Right lobe of liver (tissue), 6 donors: ENCODE measurements around the gene ABCD4. TPM values are rescaled to one million over a fixed set of nuclear protein-coding genes. Genes with fewer than 3 reads are reported as not detected.

ENCODE experiments used
- ATAC-seq, 4 donors: fragments of 200-7000 bp; cut with Tn5 transposase; one replicate each; pipeline ENCODE4 v1.9.1; 2020; ENCODE audit warnings: mild to moderate bottlenecking in 4 of 4, moderate library complexity in 4 of 4
- DNase-seq, 3 donors: peaks; one replicate each; pipeline ENCODE4 v3.0.0-alpha.2; 2020
- H3K27ac ChIP-seq, 3 donors: fragments of 200-600 bp; one replicate each; pipeline ENCODE4 v1.8.0; 2022
- H3K27me3 ChIP-seq, 2 donors: fragments of 200-600 bp; one replicate each; pipeline ENCODE4 v1.8.0; 2022
- H3K36me3 ChIP-seq, 4 donors: fragments of 200-600 bp; sonication (generic) in 1 of 4; one replicate each; pipeline versions ENCODE4 v1.5.1 to v1.8.0; 2017 to 2022; ENCODE audit warnings: control low read depth in 1 of 4
- H3K4me1 ChIP-seq, 4 donors: fragments of 200-600 bp; sonication (generic) in 1 of 4; one replicate each; pipeline versions ENCODE4 v1.5.1 to v1.8.0; 2017 to 2022; ENCODE audit warnings: control low read depth in 1 of 4
- H3K4me3 ChIP-seq, 3 donors: fragments of 200-600 bp; one replicate each; pipeline ENCODE4 v1.8.0; 2022
- H3K9me3 ChIP-seq, 4 donors: fragments of 200-600 bp; sonication (generic) in 1 of 4; one replicate each; pipeline versions ENCODE4 v1.5.1 to v1.8.0; 2017 to 2022; ENCODE audit warnings: control low read depth in 1 of 4
- POLR2A ChIP-seq: fragments of 450-650 bp; IDR thresholded peaks from one replicate; pipeline ENCODE4 v1.6.1; 2017; ENCODE audit warnings: antibody characterized with exemption, mild to moderate bottlenecking
- WGBS: methylation state at CpG from one replicate; pipeline ENCODE4 v1.1.6; 2018; ENCODE audit warnings: low coverage, low lambda C conversion rate; ENCODE audit not compliant: insufficient coverage; ENCODE audit errors: missing lambda C conversion rate; 5-methylcytosine and 5-hydroxymethylcytosine counted together
- intact Hi-C, 2 donors: fragments of 100-400 bp; cut with DNase I; formaldehyde crosslinking; loops; one replicate each; pipeline versions ENCODE4 v1.11.2 to v1.14.1; 2022
- total RNA-seq, 6 experiments: library from RNA; depleted of rRNA in 2 of 6; stranded (reverse); fragments of >200 nt in 2 of 6; fragmentation: NEBNext Ultra II Directional in 3 of 6; extraction: Animal tissue kit (Norgen Biotek cat#: 25700) in 3 of 6; gene quantifications; one replicate each; pipeline versions ENCODE4 v1.1.0 to v1.2.4, GENCODE V29; 2016 to 2023
- TF ChIP-seq, protein P1 (sequence below), 4 donors: fragments of 200-600 bp in 3 of 4; fragments of 450-650 bp in 1 of 4; IDR thresholded peaks; one replicate each; pipeline versions ENCODE4 v1.5.1 to v1.8.0; 2016 to 2022; ENCODE audit warnings: antibody characterized with exemption in 4 of 4, mild to moderate bottlenecking in 2 of 4
- donor health status: DM: no; HTN: yes; CAD: no.
- donor health status: DM: no; HTN: no; CAD: no.
- donor health status: DM: no; HTN: no; CAD: no.
- donor health status: DM: no; HTN: yes; CAD: no.
- donor health status: DM: no; HTN: yes; CAD: no.

Gene ABCD4
- total RNA-seq, 6 experiments from 2014 or later: 20.3 to 39.3 (median 32.2) TPM

- Histone ChIP-seq H3K9me3 (no peaks in the 10 kb centered on the region), H3K4me3 (no peak overlapping the region), H3K36me3 (no peaks in the 10 kb centered on the region), H3K27me3 (no peaks in the 10 kb centered on the region), H3K27ac (no peak overlapping the region), H3K4me1 (no peaks in the 10 kb centered on the region)
- ATAC-seq (peak in 1 of 4 donors; percentile 16), DNase-seq (no peak)
- intact Hi-C loops: no loop called here
- no peak for TF ChIP-seq POLR2A
- TF ChIP-seq, protein P1, sequence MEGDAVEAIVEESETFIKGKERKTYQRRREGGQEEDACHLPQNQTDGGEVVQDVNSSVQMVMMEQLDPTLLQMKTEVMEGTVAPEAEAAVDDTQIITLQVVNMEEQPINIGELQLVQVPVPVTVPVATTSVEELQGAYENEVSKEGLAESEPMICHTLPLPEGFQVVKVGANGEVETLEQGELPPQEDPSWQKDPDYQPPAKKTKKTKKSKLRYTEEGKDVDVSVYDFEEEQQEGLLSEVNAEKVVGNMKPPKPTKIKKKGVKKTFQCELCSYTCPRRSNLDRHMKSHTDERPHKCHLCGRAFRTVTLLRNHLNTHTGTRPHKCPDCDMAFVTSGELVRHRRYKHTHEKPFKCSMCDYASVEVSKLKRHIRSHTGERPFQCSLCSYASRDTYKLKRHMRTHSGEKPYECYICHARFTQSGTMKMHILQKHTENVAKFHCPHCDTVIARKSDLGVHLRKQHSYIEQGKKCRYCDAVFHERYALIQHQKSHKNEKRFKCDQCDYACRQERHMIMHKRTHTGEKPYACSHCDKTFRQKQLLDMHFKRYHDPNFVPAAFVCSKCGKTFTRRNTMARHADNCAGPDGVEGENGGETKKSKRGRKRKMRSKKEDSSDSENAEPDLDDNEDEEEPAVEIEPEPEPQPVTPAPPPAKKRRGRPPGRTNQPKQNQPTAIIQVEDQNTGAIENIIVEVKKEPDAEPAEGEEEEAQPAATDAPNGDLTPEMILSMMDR (IDR thresholded peaks at IDR 0.05): no peak
- WGBS: 46% methylated on average over 11 of the region's 17 CpGs
Measured at GRCh38 chr14:74348735-74349463, 46.2 kb upstream of the ABCD4 start.

- DNase-seq: no peak
Measured at GRCh38 chr14:74348241-74348734, 45.6 kb upstream of the ABCD4 start, which contains the start of gene VRTN. Gene VRTN (plus strand): TSS chr14:74348471. CDS start chr14:74356784, 8,313 bp downstream.

DNA sequence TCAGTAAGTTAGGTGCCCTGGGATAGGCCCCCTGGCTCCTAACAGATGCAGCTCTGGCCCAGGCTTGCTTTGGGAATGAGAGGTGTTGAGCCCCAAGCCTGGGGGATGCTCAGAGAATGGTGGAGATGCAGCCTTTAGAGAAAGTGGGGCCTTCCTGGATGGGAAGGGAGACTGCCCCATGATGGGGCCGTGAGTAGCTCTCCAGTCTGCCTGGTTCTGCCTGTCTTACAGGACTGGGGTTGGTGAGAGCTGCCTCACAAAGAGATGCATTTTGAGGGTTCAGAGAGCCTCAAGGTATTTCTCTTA, 45.0 kb upstream of the ABCD4 start:
- no CpG with 5 or more reads among the region's 1 CpG for WGBS
- Histone ChIP-seq H3K4me3 (no peak overlapping the region), H3K4me1 (no peaks in the 10 kb centered on the region), H3K36me3 (no peaks in the 10 kb centered on the region), H3K9me3 (no peaks in the 10 kb centered on the region), H3K27ac (no peak overlapping the region), H3K27me3 (no peaks in the 10 kb centered on the region)
- intact Hi-C loops: no loop called here
- no peak for TF ChIP-seq POLR2A
- TF ChIP-seq, protein P1 (IDR thresholded peaks at IDR 0.05): no peak
- ATAC-seq (no peak), DNase-seq (no peak)

More at GRCh38 chr14:74348241-74348734, 45.6 kb upstream of the ABCD4 start, which contains the start of gene VRTN:
- H3K9me3 ChIP-seq: no peaks in the 10 kb centered on the region
- H3K27ac ChIP-seq: no peak within 1 kb of the TSS
- no peaks in the 10 kb centered on the region for H3K27me3 ChIP-seq
- intact Hi-C loops: no loop called here
- ATAC-seq: no peak
- no peak within 1 kb of the TSS for H3K4me3 ChIP-seq
- TF ChIP-seq, protein P1 (IDR thresholded peaks at IDR 0.05): no peak
- WGBS: 29% methylated on average over 1 of the region's 12 CpGs
- no peaks in the 10 kb centered on the region for H3K4me1 ChIP-seq
- H3K36me3 ChIP-seq: no peaks in the 10 kb centered on the region

DNA sequence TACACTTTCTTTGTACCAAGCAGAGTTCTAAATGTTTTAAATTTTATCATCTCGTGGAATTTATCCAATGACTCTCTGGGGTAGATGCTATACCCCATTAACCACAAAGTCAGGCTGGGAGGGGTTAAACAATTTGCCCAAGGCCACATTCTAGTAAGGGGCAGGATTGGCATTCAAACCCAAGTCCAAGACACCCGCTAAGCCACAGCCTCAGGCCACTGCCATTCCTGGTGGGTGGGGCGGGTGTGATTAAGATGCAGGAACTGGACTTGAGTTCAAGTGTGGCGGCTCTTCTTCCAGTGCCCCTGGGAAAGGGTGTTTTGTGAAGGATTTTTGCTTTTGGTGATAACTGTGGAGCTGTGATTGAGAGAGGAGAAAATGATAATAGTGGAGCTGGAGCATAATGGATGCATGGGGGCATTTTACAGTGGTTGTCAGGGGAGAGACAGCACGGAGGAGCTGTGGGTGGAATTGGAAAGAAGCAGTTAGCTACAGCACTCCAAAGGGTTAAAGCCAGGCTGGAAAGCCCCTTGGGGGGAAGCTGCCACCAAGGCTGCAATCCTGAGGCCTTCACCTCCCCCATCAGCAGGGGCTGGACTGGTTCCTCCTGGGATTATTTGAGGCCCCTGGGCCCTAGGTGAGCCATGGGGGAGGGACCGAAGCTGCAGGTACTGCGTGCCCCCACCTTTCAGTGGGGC, 44.5 kb upstream of the ABCD4 start:
- 71% methylated on average over 5 of the region's 7 CpGs for WGBS
- Histone ChIP-seq H3K4me1 (no peaks in the 10 kb centered on the region), H3K27ac (no peak overlapping the region), H3K9me3 (no peaks in the 10 kb centered on the region), H3K36me3 (no peaks in the 10 kb centered on the region), H3K27me3 (no peaks in the 10 kb centered on the region), H3K4me3 (no peak overlapping the region)
- intact Hi-C loops: no loop called here
- DNase-seq (no peak), ATAC-seq (no peak)
- TF ChIP-seq, protein P1 (IDR thresholded peaks at IDR 0.05): no peak
- no peak for TF ChIP-seq POLR2A
